BLaER1 (cell line): ENCODE results near the gene FILIP1L.

Experiments used
- H3K27ac ChIP-seq: shearing (Covaris generic); formaldehyde crosslinking; 2 replicates; pipeline ENCODE4 v1.8.1; 2022
- H3K27me3 ChIP-seq: shearing (Covaris generic); formaldehyde crosslinking; 2 replicates; pipeline ENCODE4 v1.8.1; 2022
- H3K36me3 ChIP-seq: shearing (Covaris generic); formaldehyde crosslinking; 2 replicates; pipeline ENCODE4 v1.8.1; 2022
- H3K4me1 ChIP-seq: shearing (Covaris generic); formaldehyde crosslinking; 2 replicates; pipeline ENCODE4 v1.8.1; 2022
- H3K4me2 ChIP-seq: shearing (Covaris generic); formaldehyde crosslinking; 2 replicates; pipeline ENCODE4 v1.8.1; 2022
- H3K4me3 ChIP-seq: shearing (Covaris generic); formaldehyde crosslinking; 2 replicates; pipeline ENCODE4 v1.8.1; 2022
- H3K9ac ChIP-seq: shearing (Covaris generic); formaldehyde crosslinking; 2 replicates; pipeline ENCODE4 v1.8.1; 2022
- H3K9me3 ChIP-seq: shearing (Covaris generic); formaldehyde crosslinking; 2 replicates; pipeline ENCODE4 v1.8.1; 2022
- H4K20me1 ChIP-seq: shearing (Covaris generic); formaldehyde crosslinking; 2 replicates; pipeline ENCODE4 v1.8.1; 2022
- Cebpa-rat ChIP-seq: shearing (Covaris generic); IDR thresholded peaks from 2 replicates; pipeline ENCODE4 v1.8.1; 2022

FILIP1L gene

GRCh38 chr3:99927671-99928457 lies 186.4 kb downstream of the FILIP1L start:
- no peaks in the 10 kb centered on the region for H3K4me1 ChIP-seq
- no peak for TF ChIP-seq Cebpa-rat
- H3K9me3 ChIP-seq = no peaks in the 10 kb centered on the region
- no peak overlapping the region for H3K27ac ChIP-seq
- H3K4me3 ChIP-seq = no peak overlapping the region
- H3K9ac ChIP-seq = no peak overlapping the region
- no peak overlapping the region for H3K4me2 ChIP-seq
- peaks cover 5% of the 10 kb centered on the region; the same call in 1 of the 2 replicates for H3K36me3 ChIP-seq
- peaks cover 15% of the 10 kb centered on the region; the same call in 1 of the 2 replicates for H4K20me1 ChIP-seq
- no peaks in the 10 kb centered on the region for H3K27me3 ChIP-seq

- H3K27ac ChIP-seq = no peak overlapping the region
- no peaks in the 10 kb centered on the region for H3K27me3 ChIP-seq
- H3K36me3 ChIP-seq = no peaks in the 10 kb centered on the region
- H3K4me3 ChIP-seq = no peak overlapping the region
- no peak for TF ChIP-seq Cebpa-rat
- no peak overlapping the region for H3K4me2 ChIP-seq
- H3K9me3 ChIP-seq = no peaks in the 10 kb centered on the region
- peaks cover 6% of the 10 kb centered on the region; the same call in 1 of the 2 replicates for H4K20me1 ChIP-seq
- no peak overlapping the region for H3K9ac ChIP-seq
- H3K4me1 ChIP-seq = peaks cover 6% of the 10 kb centered on the region; the same call in 1 of the 2 replicates
Observed at GRCh38 chr3:99925584-99926230, 188.6 kb downstream of the FILIP1L start.

- Histone ChIP-seq H4K20me1 (no peaks in the 10 kb centered on the region; the same call in 1 of the 2 replicates), H3K27ac (no peak overlapping the region), H3K36me3 (no peaks in the 10 kb centered on the region), H3K27me3 (no peaks in the 10 kb centered on the region), H3K4me2 (no peak overlapping the region), H3K4me1 (peaks cover 7% of the 10 kb centered on the region; the same call in 1 of the 2 replicates), H3K9me3 (no peaks in the 10 kb centered on the region), H3K9ac (no peak overlapping the region), H3K4me3 (no peak overlapping the region)
- no peak for TF ChIP-seq Cebpa-rat
Observed at GRCh38 chr3:99923873-99924272, 190.4 kb downstream of the FILIP1L start.

- no peaks in the 10 kb centered on the region for H4K20me1 ChIP-seq
- no peaks in the 10 kb centered on the region for H3K36me3 ChIP-seq
- no peak overlapping the region for H3K4me2 ChIP-seq
- no peaks in the 10 kb centered on the region for H3K9me3 ChIP-seq
- no peak for TF ChIP-seq Cebpa-rat
- no peak overlapping the region for H3K27ac ChIP-seq
- no peak overlapping the region for H3K9ac ChIP-seq
- H3K4me1 ChIP-seq = peaks cover 7% of the 10 kb centered on the region; the same call in 1 of the 2 replicates
- H3K4me3 ChIP-seq = no peak overlapping the region
- H3K27me3 ChIP-seq = no peaks in the 10 kb centered on the region
Observed at GRCh38 chr3:99921986-99922385, 192.3 kb downstream of the FILIP1L start.

GRCh38 chr3:99921377-99921695 lies 193.0 kb downstream of the FILIP1L start:
- Histone ChIP-seq H3K36me3 (no peaks in the 10 kb centered on the region), H3K9ac (no peak overlapping the region), H3K9me3 (no peaks in the 10 kb centered on the region), H4K20me1 (no peaks in the 10 kb centered on the region), H3K27me3 (no peaks in the 10 kb centered on the region), H3K4me2 (no peak overlapping the region), H3K4me3 (no peak overlapping the region), H3K27ac (no peak overlapping the region), H3K4me1 (peaks cover 7% of the 10 kb centered on the region; the same call in 1 of the 2 replicates)
- TF ChIP-seq Cebpa-rat = no peak

GRCh38 chr3:99920481-99921376 lies 193.6 kb downstream of the FILIP1L start:
- no peaks in the 10 kb centered on the region for H3K36me3 ChIP-seq
- H3K27ac ChIP-seq = no peak overlapping the region
- H3K4me2 ChIP-seq = no peak overlapping the region
- no peak overlapping the region for H3K9ac ChIP-seq
- no peaks in the 10 kb centered on the region for H4K20me1 ChIP-seq
- no peak overlapping the region for H3K4me3 ChIP-seq
- peaks cover 7% of the 10 kb centered on the region; the same call in 1 of the 2 replicates for H3K4me1 ChIP-seq
- no peak for TF ChIP-seq Cebpa-rat
- H3K9me3 ChIP-seq = no peaks in the 10 kb centered on the region
- H3K27me3 ChIP-seq = no peaks in the 10 kb centered on the region

- Histone ChIP-seq H3K4me1 (peaks cover 7% of the 10 kb centered on the region; the same call in 1 of the 2 replicates), H3K27me3 (no peaks in the 10 kb centered on the region), H4K20me1 (no peaks in the 10 kb centered on the region), H3K9me3 (no peaks in the 10 kb centered on the region), H3K4me2 (no peak overlapping the region), H3K36me3 (no peaks in the 10 kb centered on the region), H3K9ac (no peak overlapping the region), H3K4me3 (no peak overlapping the region), H3K27ac (no peak overlapping the region)
- TF ChIP-seq Cebpa-rat = no peak
Observed at GRCh38 chr3:99919694-99920093, 194.6 kb downstream of the FILIP1L start.

- Histone ChIP-seq H3K4me1 (peaks cover 7% of the 10 kb centered on the region; the same call in 1 of the 2 replicates), H3K9me3 (no peaks in the 10 kb centered on the region), H3K27ac (no peak overlapping the region), H3K4me3 (no peak overlapping the region), H3K36me3 (no peaks in the 10 kb centered on the region), H4K20me1 (no peaks in the 10 kb centered on the region), H3K9ac (no peak overlapping the region), H3K4me2 (no peak overlapping the region), H3K27me3 (no peaks in the 10 kb centered on the region)
- TF ChIP-seq Cebpa-rat = no peak
Observed at GRCh38 chr3:99918715-99919114, 195.6 kb downstream of the FILIP1L start.

- H3K27me3 ChIP-seq = no peaks in the 10 kb centered on the region
- no peak overlapping the region for H3K4me3 ChIP-seq
- H3K4me1 ChIP-seq = peaks cover 3% of the 10 kb centered on the region; the same call in 1 of the 2 replicates
- TF ChIP-seq Cebpa-rat = no peak
- no peak overlapping the region for H3K27ac ChIP-seq
- H3K9me3 ChIP-seq = no peaks in the 10 kb centered on the region
- no peaks in the 10 kb centered on the region for H4K20me1 ChIP-seq
- H3K9ac ChIP-seq = no peak overlapping the region
- no peak overlapping the region for H3K4me2 ChIP-seq
- peaks cover 9% of the 10 kb centered on the region for H3K36me3 ChIP-seq
Observed at GRCh38 chr3:99915906-99916432, 198.3 kb downstream of the FILIP1L start.
